IPS-20b (cell line): ENCODE data around the gene GNAQ.
"Not testable (repeated sequence)": the region's sequence is repeated elsewhere in the genome, so short reads cannot be mapped to it uniquely, and the experiment has no call there.

Experiments used
- H3K27ac ChIP-seq: one replicate; pipeline ENCODE4 v1.5.1; 2013; ENCODE audit warnings: low read length
- H3K27me3 ChIP-seq: 2 replicates; pipeline ENCODE4 v1.6.1; 2013; ENCODE audit warnings: mild to moderate bottlenecking, low read length, inconsistent platforms; ENCODE audit not compliant: insufficient read depth
- H3K36me3 ChIP-seq: 2 replicates; pipeline ENCODE4 v1.6.1; 2013; ENCODE audit warnings: low read depth, mild to moderate bottlenecking, inconsistent platforms, low read length, moderate library complexity; ENCODE audit not compliant: insufficient read depth
- H3K4me1 ChIP-seq: 2 replicates; pipeline ENCODE4 v1.6.1; 2013; ENCODE audit warnings: mild to moderate bottlenecking, control low read depth, inconsistent platforms, low read length, moderate library complexity; ENCODE audit not compliant: insufficient read depth
- H3K4me3 ChIP-seq: 2 replicates; pipeline ENCODE4 v1.5.1; 2013; ENCODE audit warnings: mild to moderate bottlenecking, low read length, inconsistent platforms
- H3K9ac ChIP-seq: 2 replicates; pipeline ENCODE4 v1.6.1; 2013; ENCODE audit warnings: low read depth, mild to moderate bottlenecking, inconsistent platforms, low read length, moderate library complexity
- H3K9me3 ChIP-seq: 2 replicates; pipeline ENCODE4 v1.6.1; 2013; ENCODE audit warnings: mild to moderate bottlenecking, low read depth, low read length, inconsistent platforms; ENCODE audit not compliant: insufficient read depth

The GNAQ gene

GRCh38 chr9:77766587-77766986 is 265.0 kb downstream of the GNAQ start:
- Histone ChIP-seq H3K4me3 (no peak overlapping the region), H3K27ac (no peak overlapping the region), H3K9me3 (peaks cover 5% of the 10 kb centered on the region; the same call in 1 of the 2 replicates), H3K9ac (no peak overlapping the region), H3K4me1 (no peaks in the 10 kb centered on the region), H3K27me3 (no peaks in the 10 kb centered on the region), H3K36me3 (peaks cover 6% of the 10 kb centered on the region; the same call in 1 of the 2 replicates)

GRCh38 chr9:77765781-77766259 is 265.8 kb downstream of the GNAQ start:
- Histone ChIP-seq H3K4me1 (no peaks in the 10 kb centered on the region), H3K9ac (no peak overlapping the region), H3K27me3 (no peaks in the 10 kb centered on the region), H3K4me3 (no peak overlapping the region), H3K36me3 (peaks cover 6% of the 10 kb centered on the region; the same call in 1 of the 2 replicates), H3K27ac (no peak overlapping the region), H3K9me3 (peaks cover 5% of the 10 kb centered on the region; the same call in 1 of the 2 replicates)

GRCh38 chr9:77764894-77765780 is 266.5 kb downstream of the GNAQ start:
- Histone ChIP-seq H3K9ac (no peak overlapping the region), H3K9me3 (peaks cover 5% of the 10 kb centered on the region; the same call in 1 of the 2 replicates), H3K4me3 (no peak overlapping the region), H3K27ac (no peak overlapping the region), H3K27me3 (no peaks in the 10 kb centered on the region), H3K4me1 (no peaks in the 10 kb centered on the region), H3K36me3 (peaks cover 6% of the 10 kb centered on the region; the same call in 1 of the 2 replicates)

GRCh38 chr9:77763566-77763965 is 268.0 kb downstream of the GNAQ start:
- Histone ChIP-seq H3K9ac (no peak overlapping the region), H3K36me3 (peaks cover 6% of the 10 kb centered on the region; the same call in 1 of the 2 replicates), H3K27me3 (no peaks in the 10 kb centered on the region), H3K27ac (no peak overlapping the region), H3K9me3 (peaks cover 5% of the 10 kb centered on the region; the same call in 1 of the 2 replicates), H3K4me3 (no peak overlapping the region), H3K4me1 (no peaks in the 10 kb centered on the region)

- not testable (repeated sequence) for H3K4me1 ChIP-seq, H3K9ac ChIP-seq, H3K4me3 ChIP-seq, H3K27ac ChIP-seq, H3K27me3 ChIP-seq, H3K36me3 ChIP-seq, H3K9me3 ChIP-seq
These were observed 270.7 kb downstream of the GNAQ start for GRCh38 chr9:77760919-77761318.

GRCh38 chr9:77759391-77759790 is 272.2 kb downstream of the GNAQ start:
- H3K4me3 ChIP-seq: no peak overlapping the region
- H3K36me3 ChIP-seq: peaks cover 6% of the 10 kb centered on the region; the same call in 1 of the 2 replicates

GRCh38 chr9:77756449-77756848 is 275.2 kb downstream of the GNAQ start:
- H3K9me3 ChIP-seq: no peaks in the 10 kb centered on the region; the same call in 1 of the 2 replicates
- no peaks in the 10 kb centered on the region for H3K36me3 ChIP-seq
- no peak overlapping the region for H3K4me3 ChIP-seq
- H3K4me1 ChIP-seq: peaks cover 4% of the 10 kb centered on the region; the same call in 1 of the 2 replicates
- H3K27me3 ChIP-seq: no peaks in the 10 kb centered on the region
- no peak overlapping the region for H3K9ac ChIP-seq
- no peak overlapping the region for H3K27ac ChIP-seq

More at GRCh38 chr9:77759391-77759790, 272.2 kb downstream of the GNAQ start:
- Histone ChIP-seq H3K4me1 (no peaks in the 10 kb centered on the region), H3K9ac (no peak overlapping the region), H3K9me3 (peaks cover 5% of the 10 kb centered on the region; the same call in 1 of the 2 replicates), H3K27me3 (no peaks in the 10 kb centered on the region), H3K27ac (no peak overlapping the region)

GRCh38 chr9:77753180-77753579 is 278.4 kb downstream of the GNAQ start:
- H3K27ac ChIP-seq: no peak overlapping the region
- H3K27me3 ChIP-seq: no peaks in the 10 kb centered on the region
- H3K9ac ChIP-seq: no peak overlapping the region
- no peak overlapping the region for H3K4me3 ChIP-seq
- H3K4me1 ChIP-seq: peaks cover 4% of the 10 kb centered on the region; the same call in 1 of the 2 replicates
- H3K36me3 ChIP-seq: 0 out of 2 replicates have a peak, but pooled peaks cover 3% of the 10 kb centered on the region
- no peaks in the 10 kb centered on the region; the same call in 1 of the 2 replicates for H3K9me3 ChIP-seq

- no peak overlapping the region for H3K27ac ChIP-seq
These were observed 279.1 kb downstream of the GNAQ start for GRCh38 chr9:77752554-77752953.

GRCh38 chr9:77751341-77752091 is 280.1 kb downstream of the GNAQ start:
- H3K27ac ChIP-seq: no peak overlapping the region
- H3K4me3 ChIP-seq: no peak overlapping the region

More at GRCh38 chr9:77752554-77752953, 279.1 kb downstream of the GNAQ start:
- Histone ChIP-seq H3K9ac (no peak overlapping the region), H3K27me3 (no peaks in the 10 kb centered on the region), H3K4me3 (no peak overlapping the region), H3K4me1 (peaks cover 4% of the 10 kb centered on the region; the same call in 1 of the 2 replicates), H3K36me3 (0 out of 2 replicates have a peak, but pooled peaks cover 3% of the 10 kb centered on the region), H3K9me3 (no peaks in the 10 kb centered on the region; the same call in 1 of the 2 replicates)

GRCh38 chr9:77750981-77751340 is 280.6 kb downstream of the GNAQ start:
- Histone ChIP-seq H3K36me3 (0 out of 2 replicates have a peak, but pooled peaks cover 3% of the 10 kb centered on the region), H3K27me3 (no peaks in the 10 kb centered on the region), H3K4me1 (peaks cover 11% of the 10 kb centered on the region), H3K27ac (no peak overlapping the region), H3K4me3 (no peak overlapping the region), H3K9me3 (no peaks in the 10 kb centered on the region), H3K9ac (no peak overlapping the region)

More at GRCh38 chr9:77751341-77752091, 280.1 kb downstream of the GNAQ start:
- no peak overlapping the region for H3K9ac ChIP-seq
- 0 out of 2 replicates have a peak, but pooled peaks cover 3% of the 10 kb centered on the region for H3K36me3 ChIP-seq
- no peaks in the 10 kb centered on the region; the same call in 1 of the 2 replicates for H3K9me3 ChIP-seq
- H3K4me1 ChIP-seq: peaks cover 6% of the 10 kb centered on the region; the same call in 1 of the 2 replicates
- H3K27me3 ChIP-seq: no peaks in the 10 kb centered on the region
